H9 (cell line): ENCODE data around the gene CLCN6. TPM values are rescaled to one million over a fixed set of nuclear protein-coding genes. Genes with fewer than 3 reads are reported as not detected.

ENCODE experiments used
- DNase-seq: peaks from one replicate; pipeline ENCODE4 v3.0.0-alpha.2; 2017
- H2AFZ ChIP-seq: one replicate; pipeline ENCODE4 v1.6.1; 2013; ENCODE audit warnings: mild to moderate bottlenecking, low read length, control low read depth, moderate library complexity
- H2AK5ac ChIP-seq: 2 replicates; pipeline ENCODE4 v1.6.1; 2013; ENCODE audit warnings: low read length, control low read depth, mixed read lengths; ENCODE audit not compliant: insufficient read length
- H2BK120ac ChIP-seq: one replicate; pipeline ENCODE4 v1.6.1; 2013; ENCODE audit warnings: low read depth, mild to moderate bottlenecking, low read length, control low read depth, inconsistent platforms; ENCODE audit not compliant: poor library complexity, severe bottlenecking
- H2BK12ac ChIP-seq: 2 replicates; pipeline ENCODE4 v1.6.1; 2013; ENCODE audit warnings: low read length, control low read depth, mixed read lengths, low read depth; ENCODE audit not compliant: insufficient read length
- H2BK15ac ChIP-seq: 2 replicates; pipeline ENCODE4 v1.6.1; 2013; ENCODE audit warnings: low read depth, low read length, control low read depth
- H2BK20ac ChIP-seq: one replicate; pipeline ENCODE4 v1.6.1; 2013; ENCODE audit warnings: low read depth, mild to moderate bottlenecking, low read length, control low read depth, inconsistent platforms; ENCODE audit not compliant: poor library complexity, severe bottlenecking
- H2BK5ac ChIP-seq: 2 replicates; pipeline ENCODE4 v1.6.1; 2013; ENCODE audit warnings: low read length, control low read depth, mixed read lengths; ENCODE audit not compliant: insufficient read length
- H3K14ac ChIP-seq: 2 replicates; pipeline ENCODE4 v1.6.1; 2013; ENCODE audit warnings: low read length, control low read depth; ENCODE audit not compliant: insufficient read depth
- H3K18ac ChIP-seq: 2 replicates; pipeline ENCODE4 v1.6.1; 2013; ENCODE audit warnings: low read depth, mild to moderate bottlenecking, mixed read lengths, low read length, control low read depth; ENCODE audit not compliant: insufficient read length
- H3K23ac ChIP-seq: 2 replicates; pipeline ENCODE4 v1.6.1; 2013; ENCODE audit warnings: low read length, control low read depth, mixed read lengths, low read depth; ENCODE audit not compliant: insufficient read length
- H3K23me2 ChIP-seq: 2 replicates; pipeline ENCODE4 v1.6.1; 2013; ENCODE audit warnings: low read depth, mild to moderate bottlenecking, mixed read lengths, low read length, control low read depth; ENCODE audit not compliant: insufficient read length, poor library complexity, severe bottlenecking
- H3K27ac ChIP-seq: 2 replicates; pipeline ENCODE4 v1.5.1; 2013; ENCODE audit warnings: low read length, control low read depth, mixed read lengths, low read depth; ENCODE audit not compliant: insufficient read length
- H3K27me3 ChIP-seq: 2 replicates; pipeline ENCODE4 v1.6.1; 2013; ENCODE audit warnings: low read length, control low read depth, inconsistent platforms; ENCODE audit not compliant: insufficient read depth
- H3K4ac ChIP-seq: 2 replicates; pipeline ENCODE4 v1.6.1; 2013; ENCODE audit warnings: low read depth, mild to moderate bottlenecking, control low read depth, inconsistent platforms, low read length, moderate library complexity
- H3K4me1 ChIP-seq: 2 replicates; pipeline ENCODE4 v1.6.1; 2013; ENCODE audit warnings: low read length, control low read depth, inconsistent platforms; ENCODE audit not compliant: insufficient read depth
- H3K4me2 ChIP-seq: 2 replicates; pipeline ENCODE4 v1.6.1; 2013; ENCODE audit warnings: low read length, control low read depth, mixed read lengths; ENCODE audit not compliant: insufficient read length, insufficient read depth
- H3K56ac ChIP-seq: 2 replicates; pipeline ENCODE4 v1.6.1; 2013; ENCODE audit warnings: low read depth, mild to moderate bottlenecking, mixed read lengths, low read length, control low read depth; ENCODE audit not compliant: insufficient read length
- H3K79me1 ChIP-seq: 2 replicates; pipeline ENCODE4 v1.6.1; 2013; ENCODE audit warnings: low read depth, mild to moderate bottlenecking, moderate library complexity, low read length, control low read depth, inconsistent platforms; ENCODE audit not compliant: insufficient read depth, poor library complexity, severe bottlenecking
- H3K79me2 ChIP-seq: 2 replicates; pipeline ENCODE4 v1.6.1; 2013; ENCODE audit warnings: low read length, control low read depth, inconsistent platforms; ENCODE audit not compliant: insufficient read depth
- H3K9ac ChIP-seq: 2 replicates; pipeline ENCODE4 v1.6.1; 2013; ENCODE audit warnings: low read length, control low read depth, mixed read lengths; ENCODE audit not compliant: insufficient read length; ENCODE audit errors: extremely low read depth
- H3K9me3 ChIP-seq: one replicate; pipeline ENCODE4 v1.6.1; 2013; ENCODE audit warnings: low read depth, low read length, inconsistent platforms; ENCODE audit not compliant: control insufficient read depth
- H3T11ph ChIP-seq: one replicate; pipeline ENCODE4 v1.6.1; 2013; ENCODE audit warnings: mild to moderate bottlenecking, low read length, control low read depth, inconsistent platforms
- H4K20me1 ChIP-seq: one replicate; pipeline ENCODE4 v1.6.1; 2013; ENCODE audit not compliant: control insufficient read depth, insufficient read length, insufficient read depth
- H4K5ac ChIP-seq: 2 replicates; pipeline ENCODE4 v1.6.1; 2013; ENCODE audit warnings: low read depth, mild to moderate bottlenecking, mixed read lengths, low read length, control low read depth; ENCODE audit not compliant: insufficient read length
- H4K8ac ChIP-seq: replicated peaks from 2 replicates; pipeline ENCODE4 v1.6.1; 2013; ENCODE audit warnings: low read length, control low read depth, mixed read lengths, low read depth; ENCODE audit not compliant: insufficient read length
- H4K91ac ChIP-seq: 2 replicates; pipeline ENCODE4 v1.6.1; 2013; ENCODE audit warnings: low read depth, mild to moderate bottlenecking, moderate library complexity, mixed read lengths, low read length, control low read depth; ENCODE audit not compliant: insufficient read length
- H3K27ac Mint-ChIP-seq, 3 experiments: 2 replicates in 2 of 3; 3 replicates in 1 of 3; pipeline ENCODE4 v1.8.0; 2020 to 2021; ENCODE audit warnings: mixed read lengths in 3 of 3, mild to moderate bottlenecking in 1 of 3, moderate library complexity in 1 of 3
- H3K27me3 Mint-ChIP-seq: 2 replicates; pipeline ENCODE4 v1.8.0; 2021; ENCODE audit warnings: low read depth, mild to moderate bottlenecking, moderate library complexity, mixed read lengths
- H3K36me3 Mint-ChIP-seq, 3 experiments: 2 replicates in 2 of 3; 3 replicates in 1 of 3; pipeline ENCODE4 v1.8.0; 2020 to 2021; ENCODE audit warnings: low read depth in 3 of 3, mixed read lengths in 3 of 3; ENCODE audit not compliant: insufficient read depth in 1 of 3
- H3K4me1 Mint-ChIP-seq, 2 experiments: 2 replicates each; pipeline ENCODE4 v1.8.0; 2020; ENCODE audit warnings: mixed read lengths in 2 of 2
- H3K4me3 Mint-ChIP-seq, 2 experiments: 2 replicates in 1 of 2; 3 replicates in 1 of 2; pipeline ENCODE4 v1.8.0; 2020 to 2021; ENCODE audit warnings: mild to moderate bottlenecking in 2 of 2, mixed read lengths in 2 of 2, moderate library complexity in 1 of 2
- H3K9me3 Mint-ChIP-seq, 2 experiments: 2 replicates in 1 of 2; 3 replicates in 1 of 2; pipeline ENCODE4 v1.8.0; 2020; ENCODE audit warnings: mild to moderate bottlenecking in 2 of 2, mixed read lengths in 2 of 2, moderate library complexity in 1 of 2
- WGBS: extraction: QIAGEN DNeasy Blood & Tissue Kit; methylation state at CpG from one replicate; pipeline ENCODE4 v1.1.7; 2013; ENCODE audit warnings: missing lambda C conversion rate, low lambda C conversion rate, mixed read lengths; ENCODE audit not compliant: insufficient read length; ENCODE audit errors: extremely low coverage; 5-methylcytosine and 5-hydroxymethylcytosine counted together
- long read RNA-seq: library from polyadenylated mRNA; unstranded; transcript quantifications from one replicate; pipeline ENCODE4 v2.0.0, GENCODE V29; 2020
- total RNA-seq: library from RNA; stranded (reverse); gene quantifications from 2 replicates; pipeline ENCODE4 v1.2.1, GENCODE V29; 2021
- TF ChIP-seq, protein P1 (sequence below): fragments of 200-600 bp; sonication (generic); conservative IDR thresholded peaks from 3 replicates; pipeline ENCODE4 v1.8.0; 2021; ENCODE audit warnings: antibody characterized with exemption, mild to moderate bottlenecking

Gene CLCN6, protein sequence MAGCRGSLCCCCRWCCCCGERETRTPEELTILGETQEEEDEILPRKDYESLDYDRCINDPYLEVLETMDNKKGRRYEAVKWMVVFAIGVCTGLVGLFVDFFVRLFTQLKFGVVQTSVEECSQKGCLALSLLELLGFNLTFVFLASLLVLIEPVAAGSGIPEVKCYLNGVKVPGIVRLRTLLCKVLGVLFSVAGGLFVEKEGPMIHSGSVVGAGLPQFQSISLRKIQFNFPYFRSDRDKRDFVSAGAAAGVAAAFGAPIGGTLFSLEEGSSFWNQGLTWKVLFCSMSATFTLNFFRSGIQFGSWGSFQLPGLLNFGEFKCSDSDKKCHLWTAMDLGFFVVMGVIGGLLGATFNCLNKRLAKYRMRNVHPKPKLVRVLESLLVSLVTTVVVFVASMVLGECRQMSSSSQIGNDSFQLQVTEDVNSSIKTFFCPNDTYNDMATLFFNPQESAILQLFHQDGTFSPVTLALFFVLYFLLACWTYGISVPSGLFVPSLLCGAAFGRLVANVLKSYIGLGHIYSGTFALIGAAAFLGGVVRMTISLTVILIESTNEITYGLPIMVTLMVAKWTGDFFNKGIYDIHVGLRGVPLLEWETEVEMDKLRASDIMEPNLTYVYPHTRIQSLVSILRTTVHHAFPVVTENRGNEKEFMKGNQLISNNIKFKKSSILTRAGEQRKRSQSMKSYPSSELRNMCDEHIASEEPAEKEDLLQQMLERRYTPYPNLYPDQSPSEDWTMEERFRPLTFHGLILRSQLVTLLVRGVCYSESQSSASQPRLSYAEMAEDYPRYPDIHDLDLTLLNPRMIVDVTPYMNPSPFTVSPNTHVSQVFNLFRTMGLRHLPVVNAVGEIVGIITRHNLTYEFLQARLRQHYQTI
- total RNA-seq, result 20.5 and 20.7 TPM in 2 replicates
- long read RNA-seq, partial matches to known transcripts, result 17 of 30 reads
- long read RNA-seq, other reads (novel, unspliced or antisense), result 12 of 30 reads

DNA sequence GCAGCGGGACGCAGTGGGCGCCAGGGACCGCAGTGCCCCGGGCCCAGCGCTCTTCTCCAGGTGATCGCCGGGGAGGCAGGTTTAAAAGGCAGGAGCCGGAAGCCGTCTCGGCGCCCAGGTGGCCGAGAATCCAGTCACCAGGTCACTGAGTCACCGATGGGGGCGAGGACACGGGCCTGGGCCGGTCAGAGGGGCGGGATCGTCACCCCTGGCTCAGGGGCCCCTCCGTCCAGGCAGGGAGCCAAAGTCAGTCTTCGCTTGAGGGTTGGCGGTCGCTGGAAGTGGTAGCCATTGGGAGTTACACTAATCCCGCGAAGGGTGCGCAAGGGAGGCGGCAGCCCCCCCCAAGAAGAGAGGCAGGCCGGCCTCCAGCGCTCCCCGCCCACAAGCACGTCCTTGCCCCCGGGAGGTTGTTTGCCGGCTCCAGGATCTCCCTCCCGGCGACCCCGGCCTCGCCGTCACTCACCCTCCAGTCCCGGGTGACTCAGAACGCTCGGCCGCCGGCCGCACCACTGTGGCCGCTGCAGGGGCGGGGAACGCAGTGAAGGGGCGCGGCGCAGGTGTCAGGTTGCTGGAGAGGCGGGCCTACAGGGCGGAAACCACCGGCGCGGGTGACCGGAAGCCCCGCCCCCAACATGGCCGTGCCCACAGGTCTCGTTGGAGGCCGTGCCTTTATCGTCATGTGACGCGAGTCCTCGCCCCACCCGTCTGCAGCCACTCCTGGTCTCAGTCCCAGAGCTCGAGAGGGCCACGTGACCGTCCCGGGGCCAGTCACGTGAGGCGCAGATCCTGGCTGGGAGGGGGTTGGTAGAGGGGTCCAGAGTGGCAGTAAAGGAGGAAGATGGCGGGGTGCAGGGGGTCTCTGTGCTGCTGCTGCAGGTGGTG lies at the start of gene CLCN6, which contains the start of gene MTHFR:
Gene CLCN6 (plus strand): TSS at position 770 of the 885 bp plus-strand sequence. CDS start 72 bp downstream, at position 842.
Gene MTHFR (minus strand): TSS at position 543 of the 885 bp plus-strand sequence. CDS start 2,848 bp downstream, outside the sequence.
- TF ChIP-seq, protein P1, sequence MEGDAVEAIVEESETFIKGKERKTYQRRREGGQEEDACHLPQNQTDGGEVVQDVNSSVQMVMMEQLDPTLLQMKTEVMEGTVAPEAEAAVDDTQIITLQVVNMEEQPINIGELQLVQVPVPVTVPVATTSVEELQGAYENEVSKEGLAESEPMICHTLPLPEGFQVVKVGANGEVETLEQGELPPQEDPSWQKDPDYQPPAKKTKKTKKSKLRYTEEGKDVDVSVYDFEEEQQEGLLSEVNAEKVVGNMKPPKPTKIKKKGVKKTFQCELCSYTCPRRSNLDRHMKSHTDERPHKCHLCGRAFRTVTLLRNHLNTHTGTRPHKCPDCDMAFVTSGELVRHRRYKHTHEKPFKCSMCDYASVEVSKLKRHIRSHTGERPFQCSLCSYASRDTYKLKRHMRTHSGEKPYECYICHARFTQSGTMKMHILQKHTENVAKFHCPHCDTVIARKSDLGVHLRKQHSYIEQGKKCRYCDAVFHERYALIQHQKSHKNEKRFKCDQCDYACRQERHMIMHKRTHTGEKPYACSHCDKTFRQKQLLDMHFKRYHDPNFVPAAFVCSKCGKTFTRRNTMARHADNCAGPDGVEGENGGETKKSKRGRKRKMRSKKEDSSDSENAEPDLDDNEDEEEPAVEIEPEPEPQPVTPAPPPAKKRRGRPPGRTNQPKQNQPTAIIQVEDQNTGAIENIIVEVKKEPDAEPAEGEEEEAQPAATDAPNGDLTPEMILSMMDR, result no peak
- peak within 1 kb of the TSS; percentile 98 to 99 for H3K4me3 Mint-ChIP-seq
- peak within 1 kb of the TSS; percentile 59 for H3K14ac ChIP-seq
- peak; percentile 100 for DNase-seq
- H2AK5ac ChIP-seq, result no peak within 1 kb of the TSS
- peak within 1 kb of the TSS; percentile 70 for H3K9ac ChIP-seq
- H3K56ac ChIP-seq, result no peak within 1 kb of the TSS
- H3K23ac ChIP-seq, result no peak within 1 kb of the TSS
- WGBS, result no CpG with 5 or more reads among the region's 72 CpGs
- H3K4me1 ChIP-seq, result peaks cover 3% of the 10 kb centered on the region; the same call in 1 of the 2 replicates
- H3K79me2 ChIP-seq, result peaks cover 7% of the 10 kb centered on the region; the same call in 1 of the 2 replicates
- H3K23me2 ChIP-seq, result peaks cover 13% of the 10 kb centered on the region
- H4K20me1 ChIP-seq, result no peaks in the 10 kb centered on the region
- no peak within 1 kb of the TSS for H2AFZ ChIP-seq
- H3K27ac ChIP-seq, result no peak within 1 kb of the TSS
- H2BK5ac ChIP-seq, result no peak within 1 kb of the TSS
- H3K4me2 ChIP-seq, result peak within 1 kb of the TSS; percentile 92
- H4K91ac ChIP-seq, result no peak within 1 kb of the TSS
- peaks cover 36 to 48% of the 10 kb centered on the region in 2 experiments for H3K4me1 Mint-ChIP-seq
- no peak within 1 kb of the TSS for H2BK20ac ChIP-seq
- no peak within 1 kb of the TSS for H2BK15ac ChIP-seq
- no peak within 1 kb of the TSS for H2BK12ac ChIP-seq
- H3T11ph ChIP-seq, result no peak within 1 kb of the TSS
- H3K27me3 Mint-ChIP-seq, result no peaks in the 10 kb centered on the region; the same call in 1 of the 2 replicates
- no peak within 1 kb of the TSS for H2BK120ac ChIP-seq
- no peaks in the 10 kb centered on the region for H3K27me3 ChIP-seq
- H3K18ac ChIP-seq, result peak within 1 kb of the TSS; percentile 50
- no peaks in the 10 kb centered on the region for H3K9me3 ChIP-seq
- peaks cover 23 to 44% (median 33%) of the 10 kb centered on the region in 3 experiments for H3K36me3 Mint-ChIP-seq
- peak within 1 kb of the TSS; percentile 99 to 100 (median 99) for H3K27ac Mint-ChIP-seq
- no peak within 1 kb of the TSS for H4K8ac ChIP-seq
- H3K4ac ChIP-seq, result no peak within 1 kb of the TSS
- H3K79me1 ChIP-seq, result no peaks in the 10 kb centered on the region
- no peaks in the 10 kb centered on the region for H3K9me3 Mint-ChIP-seq
- no peak within 1 kb of the TSS for H4K5ac ChIP-seq
